Right renal cortex interstitium (tissue), 3 donors: ENCODE measurements around the gene LRP1. TPM values are rescaled to one million over a fixed set of nuclear protein-coding genes. Genes with fewer than 3 reads are reported as not detected.

Experiments used
- DNase-seq, 3 donors: peaks; one replicate each; pipeline ENCODE4 v3.0.0-alpha.2; 2013; ENCODE audit warnings: low read depth in 3 of 3, low spot score in 2 of 3
- polyA plus RNA-seq, 3 donors: library from polyadenylated mRNA; unstranded; fragments of 120-200 nt; gene quantifications; one replicate each; pipeline ENCODE4 v1.2.1, GENCODE V29; 2013; ENCODE audit not compliant: insufficient read length in 3 of 3

LRP1 gene
- polyA plus RNA-seq, 3 donors, result 58.5 to 69.2 (median 60.0) TPM

GRCh38 chr12:57093415-57094207 is 34.7 kb upstream of the LRP1 start:
- no peak for DNase-seq

DNA sequence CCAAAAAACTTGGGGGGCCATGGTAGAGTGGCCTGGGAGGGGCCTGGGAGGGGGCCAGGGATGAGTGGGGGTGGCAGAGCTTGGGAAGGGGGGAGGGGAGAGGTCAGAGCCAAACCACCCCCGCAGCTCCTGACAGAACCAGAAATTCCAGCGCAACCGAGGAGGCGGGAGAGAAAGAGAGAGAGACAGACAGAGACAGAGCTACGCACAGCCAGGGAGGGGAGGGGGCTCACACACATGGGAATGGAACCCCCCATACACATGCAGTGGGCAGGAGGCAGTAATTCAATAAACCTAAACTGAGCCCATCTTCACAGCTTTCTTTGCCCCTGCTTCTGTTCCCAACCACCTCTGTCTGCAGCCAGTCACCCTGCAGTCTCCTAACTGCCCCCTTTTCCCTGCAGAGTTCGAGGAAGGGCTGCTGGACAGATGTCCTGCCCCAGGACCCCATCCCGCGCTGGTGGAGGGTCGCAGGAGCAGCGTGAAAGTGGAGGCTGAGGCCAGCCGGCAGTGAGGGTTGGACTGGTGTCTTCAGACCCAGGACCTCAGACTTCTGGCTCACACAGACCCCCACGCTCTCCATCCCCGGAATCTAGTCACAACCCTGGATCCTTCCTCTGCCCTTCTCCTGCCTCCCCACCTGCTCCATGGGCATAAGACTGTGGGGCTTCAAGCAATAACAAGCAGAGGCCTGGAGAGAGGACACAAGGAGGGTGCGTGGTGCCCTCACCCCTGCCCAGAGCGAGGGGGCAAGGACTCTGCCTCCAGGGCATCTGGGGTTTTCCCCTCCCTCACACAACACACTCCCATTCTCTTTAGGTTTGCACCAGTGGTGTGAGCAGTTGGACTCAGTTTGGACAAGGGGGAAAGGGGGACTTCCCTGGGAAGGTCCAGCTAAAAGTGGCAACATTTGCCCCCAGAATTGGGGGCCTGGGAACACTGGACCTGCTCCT is 33.8 kb upstream of the LRP1 start:
- no peak for DNase-seq

- DNase-seq, result no peak
These were observed 32.8 kb upstream of the LRP1 start for GRCh38 chr12:57095440-57095839.

GRCh38 chr12:57096099-57096572 is 32.1 kb upstream of the LRP1 start:
- DNase-seq, result no peak

GRCh38 chr12:57096748-57097553 is 31.3 kb upstream of the LRP1 start:
- no peak for DNase-seq

- DNase-seq, result no peak
These were observed 30.8 kb upstream of the LRP1 start for GRCh38 chr12:57097554-57097835.

DNA sequence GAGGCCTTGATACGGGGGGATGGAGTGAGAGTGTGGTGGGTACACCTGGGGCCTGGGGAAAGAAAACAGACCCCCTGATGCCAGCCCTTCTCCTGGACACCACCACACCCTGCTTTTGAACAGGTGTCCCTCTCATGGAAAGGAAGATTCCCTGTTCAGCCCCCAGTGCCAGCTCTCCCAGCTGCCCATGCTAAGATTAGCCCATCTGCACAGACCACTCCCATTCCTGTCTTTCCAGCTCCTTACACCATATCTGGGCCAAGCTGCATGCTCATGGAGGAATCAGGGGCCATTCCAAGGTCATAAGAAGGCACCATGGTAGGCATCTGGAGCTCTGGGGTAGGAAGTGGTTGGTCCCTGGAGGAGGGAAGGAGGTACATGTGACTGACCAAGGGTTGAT is 29.7 kb upstream of the LRP1 start:
- DNase-seq, result no peak

GRCh38 chr12:57099047-57099714 is 29.1 kb upstream of the LRP1 start:
- DNase-seq, result no peak

DNA sequence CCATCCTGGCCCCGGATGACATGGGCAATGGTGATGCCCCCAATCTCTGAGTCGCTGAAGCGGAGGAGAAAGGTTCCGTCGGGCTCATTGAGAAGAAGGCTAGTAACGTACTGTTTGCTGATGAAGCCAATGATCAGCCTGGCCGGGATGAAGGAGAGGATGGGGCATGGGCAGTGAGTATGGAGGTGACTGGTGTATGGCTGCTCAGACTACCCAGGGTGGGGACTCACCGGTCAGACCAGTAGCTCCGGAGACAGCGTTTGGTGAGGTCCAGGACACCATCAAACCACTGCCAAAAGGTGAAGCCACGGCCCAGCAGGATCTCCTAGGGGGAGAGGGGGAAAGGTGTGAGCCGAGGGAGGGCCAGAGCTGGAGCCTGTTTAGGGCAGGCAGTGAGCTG is 28.5 kb upstream of the LRP1 start:
- DNase-seq, result no peak

- no peak for DNase-seq
These were observed 26.2 kb upstream of the LRP1 start for GRCh38 chr12:57101892-57102695.

DNA sequence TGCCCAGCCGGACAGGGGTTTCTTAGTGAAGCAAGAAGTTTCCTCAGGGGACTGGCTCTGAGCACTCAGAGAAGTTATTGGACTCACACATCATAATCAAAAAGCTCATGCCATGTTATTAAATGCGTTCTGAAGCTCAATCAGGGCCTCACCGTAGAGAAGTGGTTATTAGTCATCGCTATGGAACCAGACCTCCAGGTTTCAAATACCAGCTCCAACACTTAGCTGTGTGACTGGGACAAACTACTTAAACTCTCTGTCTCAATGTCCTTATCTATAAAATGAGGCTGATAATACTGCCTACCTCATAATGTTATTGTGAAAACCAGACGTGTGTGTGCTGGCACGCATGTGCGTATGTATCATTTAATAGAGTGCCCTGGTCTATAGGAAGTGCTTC is 24.4 kb upstream of the LRP1 start:
- no peak for DNase-seq

DNA sequence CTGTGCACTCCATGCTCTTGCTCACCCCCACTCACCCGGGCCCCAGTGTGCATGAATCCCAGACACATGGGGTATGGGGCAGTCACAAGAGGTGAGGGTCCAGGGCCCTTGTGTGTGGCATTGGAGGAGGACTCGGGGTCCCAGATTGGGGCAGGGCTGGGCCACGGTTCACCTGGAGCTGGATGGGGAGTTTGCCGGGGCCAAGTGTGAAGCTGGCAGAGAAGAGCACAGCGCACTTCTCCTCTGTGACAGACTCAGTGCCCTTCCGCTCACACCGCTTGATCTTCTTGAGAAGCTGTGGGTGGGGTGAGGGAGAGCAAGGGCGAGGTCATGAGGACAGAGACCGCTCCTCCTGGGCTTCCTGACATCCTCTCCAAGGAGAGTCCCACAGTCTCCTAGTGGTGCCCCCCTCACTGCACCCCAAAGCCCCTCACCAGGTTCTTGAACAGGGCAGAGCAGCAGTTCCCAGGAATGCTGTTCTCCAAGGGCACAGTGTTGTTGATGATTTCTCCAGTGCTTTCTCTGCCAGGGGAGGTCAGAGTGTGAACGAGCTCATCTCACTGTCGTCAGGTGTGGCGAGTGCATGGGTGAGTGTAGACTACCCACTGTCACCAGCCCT is 23.9 kb upstream of the LRP1 start:
- DNase-seq, result no peak

- no peak for DNase-seq
These were observed 23.1 kb upstream of the LRP1 start for GRCh38 chr12:57105011-57105753.

- DNase-seq, result no peak
These were observed 22.1 kb upstream of the LRP1 start for GRCh38 chr12:57106021-57106708.

DNA sequence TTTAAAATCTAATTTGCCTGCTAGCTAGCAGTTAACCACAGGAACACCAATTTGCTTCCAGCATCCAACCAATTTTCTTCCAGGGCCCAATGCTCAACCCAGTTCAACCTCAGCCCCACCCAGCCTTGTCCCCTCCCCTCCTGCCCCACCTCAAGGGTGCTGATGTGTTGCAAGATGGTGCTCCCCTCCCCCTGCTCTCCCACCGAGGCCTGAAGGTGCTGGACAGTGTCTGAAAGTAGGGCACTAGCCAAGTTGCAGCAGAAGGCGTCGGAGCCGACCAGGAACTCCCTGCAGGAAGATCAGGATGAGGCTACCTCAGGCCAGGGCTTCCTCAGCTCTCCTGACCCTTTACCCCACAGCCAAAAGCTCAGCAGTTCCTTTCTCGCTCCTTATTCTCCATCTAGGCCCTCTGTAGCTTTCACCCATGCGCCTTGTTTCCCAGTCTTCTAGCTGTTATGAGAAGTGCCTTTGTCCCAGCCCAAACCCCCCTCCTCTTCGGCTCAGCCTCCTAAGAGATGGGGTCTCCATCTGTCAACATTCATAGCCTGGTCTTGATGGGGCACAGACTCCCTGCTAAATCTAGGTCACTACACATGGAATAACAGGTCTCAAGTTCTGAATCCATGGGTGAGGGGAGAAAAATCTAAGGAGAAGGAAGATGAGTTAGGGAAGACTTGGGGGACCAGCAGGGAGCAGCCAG is 20.7 kb upstream of the LRP1 start:
- DNase-seq, result no peak

GRCh38 chr12:57109207-57110103 is 18.8 kb upstream of the LRP1 start:
- DNase-seq, result no peak
